NCI-H2227 treated with DMSO at 0.1 percent for 48 hours (cell line): ENCODE measurements around the gene TXNL4A.
"Not testable (repeated sequence)": the region's sequence is repeated elsewhere in the genome, so short reads cannot be mapped to it uniquely, and the experiment has no call there.

Source experiments
- DNase-seq: peaks from one replicate; lab custom pipeline; 2025; lab: John Stamatoyannopoulos, UW

The TXNL4A gene

GRCh38 chr18:79964330-79965118 lies 23.8 kb downstream of the TXNL4A start, which contains the start of gene HSBP1L1:
TSS of gene HSBP1L1 (plus strand) at chr18:79964643. CDS start at chr18:79964736, 93 bp downstream.
- peak; percentile 26 for DNase-seq

- DNase-seq, result no peak
Measured at GRCh38 chr18:79963658-79964329, 24.6 kb downstream of the TXNL4A start.

GRCh38 chr18:79962835-79963657 lies 25.3 kb downstream of the TXNL4A start:
- no peak for DNase-seq

- no peak for DNase-seq
Measured at GRCh38 chr18:79962311-79962710, 26.1 kb downstream of the TXNL4A start.

GRCh38 chr18:79961527-79962291 lies 26.7 kb downstream of the TXNL4A start:
- no peak for DNase-seq

- DNase-seq, result no peak
Measured at GRCh38 chr18:79960921-79961526, 27.3 kb downstream of the TXNL4A start.

- not testable (repeated sequence) for DNase-seq
Measured at GRCh38 chr18:79960161-79960801, 28.1 kb downstream of the TXNL4A start.

GRCh38 chr18:79958981-79959380 lies 29.4 kb downstream of the TXNL4A start:
- DNase-seq, result no peak

GRCh38 chr18:79956276-79956675 lies 32.1 kb downstream of the TXNL4A start:
- DNase-seq, result no peak

- DNase-seq, result no peak
Measured at GRCh38 chr18:79955302-79956075, 32.9 kb downstream of the TXNL4A start.

GRCh38 chr18:79954791-79955190 lies 33.6 kb downstream of the TXNL4A start:
- no peak for DNase-seq

GRCh38 chr18:79953971-79954651 lies 34.3 kb downstream of the TXNL4A start:
- no peak for DNase-seq

- DNase-seq, result no peak
Measured at GRCh38 chr18:79952996-79953559, 35.3 kb downstream of the TXNL4A start.

- DNase-seq, result no peak
Measured at GRCh38 chr18:79952456-79952995, 35.8 kb downstream of the TXNL4A start.

GRCh38 chr18:79951545-79952455 lies 36.6 kb downstream of the TXNL4A start, which contains the start of gene SLC66A2:
TSS of gene SLC66A2 (minus strand) at chr18:79951653. CDS start at chr18:79950926, 727 bp downstream.
- DNase-seq, result peak; percentile 72

- DNase-seq, result no peak
Measured at GRCh38 chr18:79950515-79951341, 37.6 kb downstream of the TXNL4A start.
